Transverse colon (tissue), 4 donors: ENCODE results near the gene TPO.

Source experiments
- POLR2A ChIP-seq: fragments of 450-650 bp; IDR thresholded peaks from one replicate; pipeline ENCODE4 v1.6.1; 2016; ENCODE audit warnings: antibody characterized with exemption, mild to moderate bottlenecking, moderate library complexity
- POLR2AphosphoS5 ChIP-seq, 3 donors: sonication (generic); formaldehyde crosslinking; IDR thresholded peaks; one replicate each; pipeline ENCODE4 v1.6.1; 2016; ENCODE audit warnings: antibody characterized with exemption in 3 of 3
- TF ChIP-seq, protein P1 (sequence below), 5 experiments: fragments of 200-600 bp in 3 of 5; fragments of 450-650 bp in 2 of 5; sonication (generic) in 3 of 5; IDR thresholded peaks; 1 replicate in 2 of 5; 2 replicates in 3 of 5; pipeline ENCODE4 v1.5.1; 2016 to 2017; ENCODE audit warnings: antibody characterized with exemption in 5 of 5, inconsistent platforms in 3 of 5, mild to moderate bottlenecking in 2 of 5, moderate library complexity in 1 of 5

DNA sequence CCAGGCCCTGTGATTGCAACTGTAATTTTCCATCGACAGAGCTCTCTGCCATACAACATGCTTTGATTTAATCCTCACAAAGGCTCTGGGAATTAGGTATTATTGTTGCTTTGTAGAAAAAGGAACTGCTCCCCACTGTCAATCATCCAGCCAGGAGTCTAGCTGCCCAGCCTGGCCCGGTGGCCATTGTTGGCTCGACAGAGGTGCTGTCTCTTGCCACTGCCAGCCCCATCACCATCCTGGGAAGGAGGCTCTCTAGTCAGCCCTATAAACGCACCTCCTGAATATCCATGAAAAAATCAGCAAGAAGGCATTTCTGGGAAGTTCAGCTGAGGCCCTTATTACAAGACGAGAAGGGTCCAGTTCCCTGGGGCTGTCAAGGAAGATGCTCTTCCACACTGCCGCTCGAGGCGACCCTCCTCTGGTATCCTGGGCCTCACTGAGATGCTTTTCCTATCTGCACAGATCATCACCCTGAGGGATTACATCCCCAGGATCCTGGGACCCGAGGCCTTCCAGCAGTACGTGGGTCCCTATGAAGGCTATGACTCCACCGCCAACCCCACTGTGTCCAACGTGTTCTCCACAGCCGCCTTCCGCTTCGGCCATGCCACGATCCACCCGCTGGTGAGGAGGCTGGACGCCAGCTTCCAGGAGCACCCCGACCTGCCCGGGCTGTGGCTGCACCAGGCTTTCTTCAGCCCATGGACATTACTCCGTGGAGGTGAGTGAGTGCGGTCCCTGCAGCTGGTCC lies 71.0 kb downstream of the TPO start:
- TF ChIP-seq, protein P1, sequence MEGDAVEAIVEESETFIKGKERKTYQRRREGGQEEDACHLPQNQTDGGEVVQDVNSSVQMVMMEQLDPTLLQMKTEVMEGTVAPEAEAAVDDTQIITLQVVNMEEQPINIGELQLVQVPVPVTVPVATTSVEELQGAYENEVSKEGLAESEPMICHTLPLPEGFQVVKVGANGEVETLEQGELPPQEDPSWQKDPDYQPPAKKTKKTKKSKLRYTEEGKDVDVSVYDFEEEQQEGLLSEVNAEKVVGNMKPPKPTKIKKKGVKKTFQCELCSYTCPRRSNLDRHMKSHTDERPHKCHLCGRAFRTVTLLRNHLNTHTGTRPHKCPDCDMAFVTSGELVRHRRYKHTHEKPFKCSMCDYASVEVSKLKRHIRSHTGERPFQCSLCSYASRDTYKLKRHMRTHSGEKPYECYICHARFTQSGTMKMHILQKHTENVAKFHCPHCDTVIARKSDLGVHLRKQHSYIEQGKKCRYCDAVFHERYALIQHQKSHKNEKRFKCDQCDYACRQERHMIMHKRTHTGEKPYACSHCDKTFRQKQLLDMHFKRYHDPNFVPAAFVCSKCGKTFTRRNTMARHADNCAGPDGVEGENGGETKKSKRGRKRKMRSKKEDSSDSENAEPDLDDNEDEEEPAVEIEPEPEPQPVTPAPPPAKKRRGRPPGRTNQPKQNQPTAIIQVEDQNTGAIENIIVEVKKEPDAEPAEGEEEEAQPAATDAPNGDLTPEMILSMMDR (IDR thresholded peaks at IDR 0.05) = no peak
- no peak for TF ChIP-seq POLR2A
- TF ChIP-seq POLR2AphosphoS5 (IDR thresholded peaks at IDR 0.05) = no peak
